Testis (tissue), 3 donors: ENCODE results near the gene NRN1L. TPM values are rescaled to one million over a fixed set of nuclear protein-coding genes. Genes with fewer than 3 reads are reported as not detected.

Source experiments
- DNase-seq: peaks from one replicate; pipeline ENCODE4 v3.0.0-alpha.2; 2019
- H3K27ac ChIP-seq, 2 donors: fragments of 200-600 bp; sonication (generic); one replicate each; pipeline ENCODE4 v1.5.1; 2019
- H3K27me3 ChIP-seq: fragments of 200-600 bp; sonication (generic); one replicate; pipeline ENCODE4 v1.5.1; 2019
- H3K36me3 ChIP-seq: fragments of 200-600 bp; sonication (generic); one replicate; pipeline ENCODE4 v1.5.1; 2017; ENCODE audit warnings: low read depth; ENCODE audit errors: missing control alignments
- H3K4me1 ChIP-seq: fragments of 200-600 bp; sonication (generic); one replicate; pipeline ENCODE4 v1.5.1; 2019
- H3K4me3 ChIP-seq, 2 donors: fragments of 200-600 bp; sonication (generic); one replicate each; pipeline ENCODE4 v1.5.1; 2017 to 2019
- H3K9me3 ChIP-seq: fragments of 200-600 bp; sonication (generic); one replicate; pipeline ENCODE4 v1.5.1; 2017
- POLR2A ChIP-seq: fragments of 450-650 bp; IDR thresholded peaks from one replicate; pipeline ENCODE4 v1.6.1; 2017; ENCODE audit warnings: antibody characterized with exemption, mild to moderate bottlenecking, moderate library complexity
- WGBS, 2 donors: methylation state at CpG; one replicate each; pipeline ENCODE4 v1.1.5; 2018; 5-methylcytosine and 5-hydroxymethylcytosine counted together
- intact Hi-C: fragments of 100-400 bp; cut with DNase I; formaldehyde crosslinking; loops from one replicate; pipeline ENCODE4 v1.15.1; 2023; ENCODE audit warnings: low total_unique reads
- polyA plus RNA-seq: library from polyadenylated mRNA; stranded (reverse); fragments of 350-450 nt; fragmentation: Illumina TruSeq; extraction: RNeasy Lipid Tissue Mini Kit (QIAGEN cat#74804); gene quantifications from one replicate; pipeline ENCODE4 v1.2.3, GENCODE V29; 2014; ENCODE audit warnings: low read depth, low replicate concordance; ENCODE audit not compliant: insufficient read depth
- total RNA-seq, 2 donors: library from RNA; depleted of rRNA; stranded (reverse); fragments of >200 nt; gene quantifications; one replicate each; pipeline ENCODE4 v1.2.3, GENCODE V29; 2016
- TF ChIP-seq, protein P1 (sequence below), 3 experiments: fragments of 450-650 bp in 2 of 3; fragments of 200-600 bp in 1 of 3; sonication (generic) in 1 of 3; IDR thresholded peaks; one replicate each; pipeline ENCODE4 v1.5.1; 2016 to 2019; ENCODE audit warnings: antibody characterized with exemption in 3 of 3, mild to moderate bottlenecking in 2 of 3, moderate library complexity in 1 of 3

Gene NRN1L
- total and polyA plus RNA-seq, 3 donors from 2014 or later = 2.9 to 8.1 (median 4.2) TPM

DNA sequence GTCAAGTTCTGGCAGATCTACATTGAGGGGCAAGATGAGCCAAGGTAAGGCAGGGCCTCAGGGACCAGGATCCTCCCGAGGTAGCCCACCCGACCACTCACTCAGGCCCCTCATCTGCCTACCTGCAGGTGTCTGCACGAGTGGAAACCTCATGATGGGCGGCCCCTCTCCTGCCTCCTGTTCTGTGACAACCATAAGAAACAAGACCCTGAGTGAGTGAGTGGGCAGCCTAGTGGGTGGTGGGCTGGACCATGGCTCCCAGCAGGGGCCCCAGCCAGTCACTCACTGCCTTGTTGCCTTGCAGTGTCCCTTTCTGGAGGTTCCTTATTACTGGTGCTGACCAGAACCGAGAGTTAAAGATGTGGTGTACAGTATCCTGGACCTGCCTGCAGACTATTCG is 6.5 kb upstream of the NRN1L start:
- intact Hi-C loops = no loop called here
- no peaks in the 10 kb centered on the region for H3K9me3 ChIP-seq
- no peak for DNase-seq
- peaks cover 18% of the 10 kb centered on the region for H3K4me1 ChIP-seq
- H3K27me3 ChIP-seq = no peaks in the 10 kb centered on the region
- WGBS, 2 donors = 86 to 96% methylated on average over 2 to 6 of the region's 6 CpGs
- no peak for TF ChIP-seq POLR2A
- TF ChIP-seq, protein P1, sequence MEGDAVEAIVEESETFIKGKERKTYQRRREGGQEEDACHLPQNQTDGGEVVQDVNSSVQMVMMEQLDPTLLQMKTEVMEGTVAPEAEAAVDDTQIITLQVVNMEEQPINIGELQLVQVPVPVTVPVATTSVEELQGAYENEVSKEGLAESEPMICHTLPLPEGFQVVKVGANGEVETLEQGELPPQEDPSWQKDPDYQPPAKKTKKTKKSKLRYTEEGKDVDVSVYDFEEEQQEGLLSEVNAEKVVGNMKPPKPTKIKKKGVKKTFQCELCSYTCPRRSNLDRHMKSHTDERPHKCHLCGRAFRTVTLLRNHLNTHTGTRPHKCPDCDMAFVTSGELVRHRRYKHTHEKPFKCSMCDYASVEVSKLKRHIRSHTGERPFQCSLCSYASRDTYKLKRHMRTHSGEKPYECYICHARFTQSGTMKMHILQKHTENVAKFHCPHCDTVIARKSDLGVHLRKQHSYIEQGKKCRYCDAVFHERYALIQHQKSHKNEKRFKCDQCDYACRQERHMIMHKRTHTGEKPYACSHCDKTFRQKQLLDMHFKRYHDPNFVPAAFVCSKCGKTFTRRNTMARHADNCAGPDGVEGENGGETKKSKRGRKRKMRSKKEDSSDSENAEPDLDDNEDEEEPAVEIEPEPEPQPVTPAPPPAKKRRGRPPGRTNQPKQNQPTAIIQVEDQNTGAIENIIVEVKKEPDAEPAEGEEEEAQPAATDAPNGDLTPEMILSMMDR (IDR thresholded peaks at IDR 0.05) = no peak
- H3K4me3 ChIP-seq = no peak overlapping the region
- no peaks in the 10 kb centered on the region for H3K36me3 ChIP-seq
- no peak overlapping the region for H3K27ac ChIP-seq

- Histone ChIP-seq H3K36me3 (no peaks in the 10 kb centered on the region), H3K27me3 (no peaks in the 10 kb centered on the region), H3K9me3 (no peaks in the 10 kb centered on the region), H3K4me1 (peaks cover 15% of the 10 kb centered on the region), H3K4me3 (no peak overlapping the region), H3K27ac (no peak overlapping the region)
- TF ChIP-seq, protein P1 (IDR thresholded peaks at IDR 0.05) = no peak
- no peak for TF ChIP-seq POLR2A
- no peak for DNase-seq
- WGBS, 2 donors = 95% methylated on average over 9 of the region's 9 CpGs; no CpG with 5 or more reads in 1 of the 2 donors
- intact Hi-C loops = no loop called here
Observed at GRCh38 chr16:67878846-67879245, 5.8 kb upstream of the NRN1L start.

DNA sequence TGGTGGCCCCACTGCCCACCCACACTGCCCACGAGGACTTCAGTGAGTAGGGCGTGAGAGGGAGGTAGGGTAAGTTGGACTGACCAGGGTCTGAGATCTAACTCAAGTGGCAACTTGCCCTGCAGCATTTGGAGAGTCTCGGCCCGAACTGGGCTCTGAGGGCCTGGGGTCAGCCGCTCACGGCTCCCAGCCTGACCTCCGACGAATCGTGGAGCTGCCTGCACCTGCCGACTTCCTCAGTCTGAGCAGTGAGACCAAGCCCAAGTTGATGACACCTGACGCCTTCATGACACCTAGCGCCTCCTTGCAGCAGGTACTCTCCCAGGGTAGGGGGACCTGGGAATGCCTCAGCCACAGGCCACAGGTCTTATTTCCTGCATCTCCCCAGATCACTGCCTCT is 5.2 kb upstream of the NRN1L start:
- no peak overlapping the region for H3K27ac ChIP-seq
- H3K27me3 ChIP-seq = no peaks in the 10 kb centered on the region
- H3K4me3 ChIP-seq = no peak overlapping the region
- no peaks in the 10 kb centered on the region for H3K9me3 ChIP-seq
- no peak for TF ChIP-seq POLR2A
- TF ChIP-seq, protein P1 (IDR thresholded peaks at IDR 0.05) = no peak
- intact Hi-C loops = no loop called here
- WGBS, 2 donors = 89 to 93% methylated on average over 3 to 12 of the region's 12 CpGs
- peaks cover 11% of the 10 kb centered on the region for H3K4me1 ChIP-seq
- no peaks in the 10 kb centered on the region for H3K36me3 ChIP-seq
- no peak for DNase-seq

DNA sequence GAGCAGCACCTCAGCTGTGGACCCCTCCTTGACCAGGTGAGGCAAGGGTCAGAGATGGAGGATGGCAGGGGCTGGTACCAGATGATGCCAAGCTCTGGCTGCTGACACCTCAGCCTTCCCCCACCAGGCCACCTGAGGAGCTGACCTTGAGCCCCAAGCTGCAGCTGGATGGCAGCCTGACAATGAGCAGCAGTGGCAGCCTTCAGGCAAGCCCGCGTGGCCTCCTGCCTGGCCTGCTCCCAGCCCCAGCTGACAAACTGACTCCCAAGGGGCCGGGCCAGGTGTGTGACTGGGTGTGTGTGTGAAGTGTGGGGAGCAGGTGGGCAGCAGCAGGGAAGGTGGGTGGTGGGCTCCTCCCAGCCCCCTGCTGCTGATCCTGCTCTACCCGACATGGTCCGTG is 4.7 kb upstream of the NRN1L start:
- 71 to 100% methylated on average over 3 to 5 of the region's 5 CpGs for WGBS, 2 donors
- no peaks in the 10 kb centered on the region for H3K36me3 ChIP-seq
- no peak for DNase-seq

GRCh38 chr16:67880584-67880983 is 4.1 kb upstream of the NRN1L start:
- Histone ChIP-seq H3K36me3 (no peaks in the 10 kb centered on the region), H3K27me3 (no peaks in the 10 kb centered on the region), H3K27ac (no peak overlapping the region), H3K9me3 (no peaks in the 10 kb centered on the region), H3K4me1 (peaks cover 10% of the 10 kb centered on the region), H3K4me3 (no peak overlapping the region)
- TF ChIP-seq, protein P1 (IDR thresholded peaks at IDR 0.05) = no peak
- no peak for TF ChIP-seq POLR2A
- no peak for DNase-seq
- intact Hi-C loops = no loop called here
- WGBS, 2 donors = 92 to 94% methylated on average over 13 of the region's 13 CpGs

More for the DNA sequence above, 4.7 kb upstream of the NRN1L start:
- Histone ChIP-seq H3K9me3 (no peaks in the 10 kb centered on the region), H3K27me3 (no peaks in the 10 kb centered on the region), H3K4me3 (no peak overlapping the region), H3K4me1 (peaks cover 12% of the 10 kb centered on the region), H3K27ac (no peak overlapping the region)
- TF ChIP-seq, protein P1 (IDR thresholded peaks at IDR 0.05) = no peak
- no peak for TF ChIP-seq POLR2A
- intact Hi-C loops = no loop called here
